UCSD-AML1 (cell line): Measurements from ENCODE around the gene ZNF385C.
A peak's percentile ranks its signal among the peaks of the same experiment; 100 is the strongest.

Source experiments
- DNase-seq: peaks from one replicate; lab custom pipeline; 2025; ENCODE audit not compliant: unreplicated experiment; lab: John Stamatoyannopoulos, UW

The ZNF385C gene

DNA sequence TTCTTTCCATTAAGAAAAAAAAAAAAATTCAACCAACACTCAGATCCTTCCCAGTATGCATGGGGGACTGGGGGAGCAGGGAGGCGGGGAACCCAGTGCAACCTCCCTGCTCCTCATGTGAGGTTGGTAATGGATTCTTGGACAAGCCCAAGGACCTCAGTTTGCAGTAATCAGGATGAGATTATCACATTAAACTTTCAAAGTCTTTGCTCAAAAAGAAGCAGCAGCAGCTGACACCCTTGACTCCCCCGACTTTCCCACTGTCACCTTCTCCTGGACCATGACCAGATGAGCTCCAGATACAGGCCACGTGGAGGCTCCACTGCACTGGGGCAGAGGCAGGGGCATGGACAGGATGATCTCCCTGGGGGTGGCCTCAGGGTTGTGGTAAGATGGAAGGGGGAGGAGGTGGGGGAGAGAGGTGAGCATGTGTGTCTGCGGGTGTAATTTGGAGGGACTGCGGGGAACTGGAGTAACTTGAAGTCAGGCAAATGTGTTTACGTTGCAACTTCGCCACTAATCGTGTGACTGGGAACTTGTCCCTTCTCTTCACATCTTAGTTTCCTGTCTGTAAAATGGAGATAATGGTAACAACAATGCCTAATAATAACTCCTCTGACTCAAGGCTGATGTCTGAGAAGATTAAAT, 19.8 kb downstream of the ZNF385C start:
- DNase-seq = no peak

GRCh38 chr17:42077755-42078154, 20.5 kb downstream of the ZNF385C start:
- no peak for DNase-seq

DNA sequence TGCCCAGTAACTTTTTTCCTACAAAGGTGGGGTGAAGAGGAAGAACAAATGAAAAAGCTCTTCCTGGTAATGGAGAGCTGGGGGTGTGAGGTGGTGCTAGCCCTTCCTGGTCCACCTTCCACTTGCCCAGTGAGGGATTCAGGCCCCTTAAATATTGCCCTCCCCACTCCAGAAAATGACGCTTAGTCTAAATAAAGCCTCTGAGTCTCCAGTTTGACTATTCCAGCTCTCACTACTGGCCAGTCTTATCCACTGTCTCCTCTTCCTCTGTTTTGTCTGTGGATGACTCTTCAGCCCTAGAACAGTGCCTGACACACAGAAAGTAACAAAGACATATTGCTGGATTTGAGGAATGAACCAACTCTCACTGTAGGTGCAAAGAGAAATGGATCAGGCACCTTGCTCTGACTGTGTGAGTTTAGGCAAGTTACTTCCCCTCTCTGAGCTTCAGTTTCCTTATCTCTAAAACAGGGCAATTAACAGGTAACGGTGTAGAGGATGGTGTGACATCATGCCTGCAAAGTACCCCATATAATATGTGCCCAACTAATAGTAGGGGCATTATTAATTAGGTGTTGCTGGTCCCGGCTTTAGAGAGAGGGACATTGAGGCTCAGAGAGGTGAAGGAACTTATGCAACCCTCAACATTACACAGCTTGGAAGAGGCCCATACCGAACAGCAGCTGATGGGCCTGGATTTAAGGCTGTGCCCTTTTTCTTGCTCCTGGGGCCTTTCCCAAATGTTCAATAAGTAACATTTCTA, 21.3 kb downstream of the ZNF385C start:
- DNase-seq = no peak

DNA sequence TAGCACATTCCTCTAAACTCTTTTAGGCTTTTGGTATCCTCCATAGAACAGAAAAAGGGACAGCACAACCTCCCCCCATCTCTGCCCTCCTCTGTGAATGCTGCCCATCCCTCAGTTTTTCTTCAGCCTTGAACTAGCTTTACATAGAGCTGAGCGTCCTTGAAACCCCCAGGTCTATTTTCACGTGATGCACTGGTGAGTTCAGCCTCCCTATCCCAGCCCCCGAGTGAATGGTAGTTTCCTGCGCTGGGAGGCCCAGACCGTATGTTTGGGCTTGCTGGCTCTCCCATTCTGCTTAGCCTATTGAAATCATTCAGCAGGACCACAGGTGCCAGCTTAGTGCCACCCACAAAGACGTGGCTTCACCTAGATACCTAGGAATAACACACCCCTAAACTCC, 22.5 kb downstream of the ZNF385C start:
- no peak for DNase-seq

GRCh38 chr17:42072323-42073187, 25.7 kb downstream of the ZNF385C start:
- DNase-seq = no peak

GRCh38 chr17:42071810-42072209, 26.5 kb downstream of the ZNF385C start:
- no peak for DNase-seq

- no peak for DNase-seq
These were observed 29.3 kb downstream of the ZNF385C start for GRCh38 chr17:42068979-42069378.

DNA sequence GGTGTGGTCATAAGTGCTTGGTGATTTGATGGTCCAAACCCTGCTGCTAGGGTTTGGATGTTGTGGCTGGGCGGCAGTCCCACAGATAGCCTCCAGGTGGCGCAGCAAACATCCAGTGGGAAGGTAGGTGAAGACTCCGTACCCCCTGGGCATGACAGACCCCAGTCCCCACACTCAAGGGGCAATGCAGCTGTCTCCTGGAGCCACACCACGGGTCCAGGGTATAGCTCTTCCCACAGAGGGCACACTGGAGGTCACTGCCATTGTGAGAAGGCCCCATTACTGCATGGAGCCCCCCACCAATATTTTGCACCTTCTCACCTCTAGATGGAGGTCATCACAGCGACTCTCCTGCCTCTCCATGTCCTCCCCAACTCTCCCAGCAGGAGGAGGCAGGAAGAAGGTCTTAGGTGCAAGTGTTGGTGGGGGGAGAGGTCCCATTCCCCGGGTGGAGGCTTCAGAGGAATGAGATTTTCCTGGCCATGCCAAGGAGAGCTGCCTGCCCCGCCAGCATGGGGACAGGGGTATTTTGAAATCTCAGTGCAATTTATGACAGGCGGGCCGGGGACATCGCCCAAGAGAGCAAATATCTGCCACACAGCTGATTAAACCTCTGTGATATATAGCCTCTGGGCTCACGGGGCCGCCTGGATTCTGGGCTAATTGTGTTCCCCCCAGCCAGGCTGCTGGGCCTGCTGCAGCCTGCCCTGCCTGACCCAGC, 30.7 kb downstream of the ZNF385C start:
- DNase-seq = peak; percentile 69

- no peak for DNase-seq
These were observed 33.1 kb downstream of the ZNF385C start for GRCh38 chr17:42065201-42065600.

GRCh38 chr17:42062681-42063080, 35.6 kb downstream of the ZNF385C start:
- no peak for DNase-seq

- DNase-seq = no peak
These were observed 36.4 kb downstream of the ZNF385C start for GRCh38 chr17:42061646-42062487.

GRCh38 chr17:42060231-42060630, 38.0 kb downstream of the ZNF385C start:
- no peak for DNase-seq

- no peak for DNase-seq
These were observed 38.5 kb downstream of the ZNF385C start for GRCh38 chr17:42059815-42060214.

DNA sequence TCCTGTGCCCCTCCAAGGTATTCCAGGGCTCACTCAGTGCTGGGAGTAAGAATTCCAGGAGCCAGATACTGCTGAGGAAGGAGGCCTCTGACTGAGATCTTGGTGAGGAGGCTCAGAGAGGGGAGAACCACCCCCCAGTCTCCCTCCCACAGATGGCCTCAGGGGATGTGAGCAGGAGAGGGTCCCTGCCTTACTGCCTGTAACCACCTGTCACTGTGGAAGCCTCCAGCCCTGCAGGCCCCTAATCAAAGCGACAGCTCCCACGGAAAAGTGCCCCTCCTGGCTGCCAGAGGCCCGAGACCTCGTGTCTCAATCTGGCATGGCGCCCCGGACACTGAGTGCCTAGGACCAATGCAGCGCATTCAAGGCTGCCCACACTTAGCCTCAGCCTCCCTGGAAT, 40.2 kb downstream of the ZNF385C start:
- DNase-seq = no peak

DNA sequence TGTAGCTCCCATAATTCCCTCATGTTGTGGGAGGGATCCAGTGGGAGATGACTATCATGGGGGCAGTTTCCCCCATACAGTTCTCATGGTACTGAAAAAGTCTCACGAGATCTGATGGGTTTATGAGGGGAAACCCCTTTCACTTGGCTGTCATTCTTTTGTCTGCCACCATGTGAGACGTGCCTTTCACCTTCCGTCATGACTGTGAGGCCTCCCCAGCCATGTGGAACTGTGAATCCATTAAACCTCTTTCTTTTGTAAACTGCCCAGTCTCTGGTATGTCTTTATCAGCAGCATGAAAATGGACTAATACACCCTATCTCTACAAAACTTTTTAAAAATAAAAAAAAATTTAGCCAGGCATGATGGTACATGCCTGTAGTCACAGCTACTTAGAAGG, 41.6 kb downstream of the ZNF385C start:
- DNase-seq = no peak

DNA sequence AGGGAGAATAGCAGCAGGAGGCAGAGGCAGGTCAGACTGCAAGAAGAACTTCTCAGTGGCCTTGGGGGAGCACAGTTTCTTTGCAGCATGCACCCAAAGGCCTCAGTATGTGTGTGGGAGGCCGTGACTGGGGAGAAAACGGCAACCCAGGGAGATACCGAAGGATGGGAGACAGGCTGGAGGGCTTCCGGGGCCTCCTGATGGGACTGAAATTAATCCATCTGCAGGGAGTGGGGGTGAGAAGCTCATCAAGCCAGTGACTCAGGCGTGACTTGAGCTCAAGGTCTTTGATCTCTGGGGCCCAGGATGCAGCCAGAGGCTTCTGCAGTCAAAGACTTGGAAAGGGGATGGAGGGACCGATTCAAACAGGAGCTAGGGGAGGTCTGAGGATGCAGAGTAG, 42.8 kb downstream of the ZNF385C start:
- no peak for DNase-seq

GRCh38 chr17:42055027-42055426, 43.2 kb downstream of the ZNF385C start:
- no peak for DNase-seq

- no peak for DNase-seq
These were observed 44.4 kb downstream of the ZNF385C start for GRCh38 chr17:42053731-42054500.

- DNase-seq = no peak
These were observed 45.9 kb downstream of the ZNF385C start for GRCh38 chr17:42052346-42052877.
